TTC549 (cell line): Measurements from ENCODE around the gene FGF11.

Source experiments
- FAIRE-seq: peaks from 2 replicates; lab custom pipeline; 2012; peaks lifted over from hg19 to GRCh38; lab: Jason Lieb, UNC

The FGF11 gene

GRCh38 chr17:7408252-7408727 is 31.0 kb upstream of the FGF11 start:
- FAIRE-seq: no peak

GRCh38 chr17:7408863-7409262 is 30.4 kb upstream of the FGF11 start:
- no peak for FAIRE-seq

DNA sequence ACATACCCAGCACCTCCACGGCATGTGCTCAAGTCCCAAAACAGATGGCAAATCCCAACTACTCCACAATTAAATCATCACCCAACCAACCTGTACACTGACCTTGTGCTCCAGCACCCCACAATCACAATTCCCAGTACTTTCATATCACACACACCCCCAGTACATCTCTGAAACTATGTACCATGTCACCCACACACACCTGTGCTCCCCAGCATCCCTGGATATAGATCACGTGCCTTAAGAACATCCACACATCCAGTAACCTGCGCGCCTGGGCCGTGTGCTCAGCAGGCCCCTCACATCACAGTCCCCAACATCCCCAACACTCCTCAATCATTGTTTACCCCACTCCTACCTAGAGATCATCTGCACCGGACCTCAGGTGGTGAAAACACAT is 29.6 kb upstream of the FGF11 start:
- FAIRE-seq: no peak

DNA sequence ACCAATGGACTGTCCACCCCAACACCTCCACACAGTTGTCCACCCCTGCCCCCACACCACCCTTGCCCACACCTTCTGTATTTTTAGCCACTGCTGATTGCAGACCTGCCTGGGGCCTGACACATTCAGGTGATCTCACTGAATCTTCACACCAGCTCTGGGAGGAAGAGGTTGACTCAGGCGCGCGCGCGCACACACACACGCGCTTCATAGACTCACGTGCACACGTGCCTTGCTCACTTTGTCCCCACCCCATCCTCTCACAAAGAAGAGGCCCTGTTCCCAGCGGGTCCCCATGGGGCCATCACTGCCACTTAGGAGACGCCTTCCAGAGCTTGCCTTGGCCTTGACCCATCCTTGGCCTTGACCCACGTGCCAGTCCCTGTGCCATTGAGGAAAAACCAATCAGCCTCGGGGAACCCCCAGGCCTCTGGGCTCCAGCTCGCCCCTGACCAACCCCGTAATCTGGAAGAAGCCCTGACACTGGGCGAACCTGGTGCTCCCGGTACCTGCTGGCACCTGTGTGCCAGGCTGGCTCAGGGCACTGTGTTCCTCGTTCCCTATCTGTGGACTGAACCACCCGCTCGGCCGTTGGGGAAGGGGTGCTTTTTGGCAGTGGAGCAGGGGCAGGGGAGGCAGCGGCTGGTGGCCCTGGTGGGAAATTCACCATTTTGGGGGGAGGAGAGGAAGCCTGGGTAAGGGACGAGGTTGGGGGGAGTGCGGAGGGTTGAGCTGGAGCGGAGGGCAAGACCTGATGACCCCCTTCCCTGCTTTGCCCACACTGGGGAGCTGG is 28.5 kb upstream of the FGF11 start:
- no peak for FAIRE-seq

DNA sequence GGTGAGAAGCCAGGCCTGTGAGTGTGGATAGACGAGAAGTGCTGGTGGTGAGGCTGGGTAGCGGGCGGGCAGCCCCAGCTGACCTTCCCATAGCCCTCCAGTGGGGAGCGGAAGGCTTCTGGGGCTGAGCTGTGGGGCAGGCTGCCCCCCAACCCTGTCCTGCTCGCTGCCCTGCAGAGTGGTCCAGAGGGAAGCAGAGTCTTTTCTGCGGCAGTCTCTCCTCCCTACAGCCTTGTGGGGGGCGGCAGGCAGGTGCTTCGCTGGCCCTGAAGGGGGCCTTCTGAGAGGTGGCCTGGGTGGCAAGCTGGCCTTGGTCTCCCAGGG is 27.9 kb upstream of the FGF11 start:
- no peak for FAIRE-seq

GRCh38 chr17:7413346-7413985 is 25.8 kb upstream of the FGF11 start:
- FAIRE-seq: no peak

DNA sequence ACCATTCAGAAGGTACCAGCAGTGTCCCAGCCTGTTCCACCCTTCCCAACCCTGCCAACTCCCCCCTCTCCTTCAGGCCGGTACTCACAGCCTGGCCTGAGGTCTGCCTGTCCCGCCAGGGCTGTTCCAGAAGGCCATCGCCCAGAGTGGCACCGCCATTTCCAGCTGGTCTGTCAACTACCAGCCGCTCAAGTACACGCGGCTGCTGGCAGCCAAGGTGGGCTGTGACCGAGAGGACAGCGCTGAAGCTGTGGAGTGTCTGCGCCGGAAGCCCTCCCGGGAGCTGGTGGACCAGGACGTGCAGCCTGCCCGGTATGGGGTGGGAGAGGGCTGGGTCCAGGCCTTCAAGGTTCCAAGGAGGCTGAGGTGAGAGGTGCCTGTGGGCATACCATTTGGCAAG is 24.5 kb upstream of the FGF11 start:
- FAIRE-seq: no peak

- FAIRE-seq: no peak
Observed at GRCh38 chr17:7415784-7416183, 23.5 kb upstream of the FGF11 start.

- FAIRE-seq: no peak
Observed at GRCh38 chr17:7416323-7416722, 23.0 kb upstream of the FGF11 start.

DNA sequence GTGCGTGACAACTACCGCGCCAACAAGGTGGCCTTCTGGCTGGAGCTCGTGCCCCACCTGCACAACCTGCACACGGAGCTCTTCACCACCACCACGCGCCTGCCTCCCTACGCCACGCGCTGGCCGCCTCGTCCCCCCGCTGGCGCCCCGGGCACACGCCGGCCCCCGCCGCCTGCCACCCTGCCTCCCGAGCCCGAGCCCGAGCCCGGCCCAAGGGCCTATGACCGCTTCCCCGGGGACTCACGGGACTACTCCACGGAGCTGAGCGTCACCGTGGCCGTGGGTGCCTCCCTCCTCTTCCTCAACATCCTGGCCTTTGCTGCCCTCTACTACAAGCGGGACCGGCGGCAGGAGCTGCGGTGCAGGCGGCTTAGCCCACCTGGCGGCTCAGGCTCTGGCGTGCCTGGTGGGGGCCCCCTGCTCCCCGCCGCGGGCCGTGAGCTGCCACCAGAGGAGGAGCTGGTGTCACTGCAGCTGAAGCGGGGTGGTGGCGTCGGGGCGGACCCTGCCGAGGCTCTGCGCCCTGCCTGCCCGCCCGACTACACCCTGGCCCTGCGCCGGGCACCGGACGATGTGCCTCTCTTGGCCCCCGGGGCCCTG is 22.2 kb upstream of the FGF11 start:
- FAIRE-seq: no peak

DNA sequence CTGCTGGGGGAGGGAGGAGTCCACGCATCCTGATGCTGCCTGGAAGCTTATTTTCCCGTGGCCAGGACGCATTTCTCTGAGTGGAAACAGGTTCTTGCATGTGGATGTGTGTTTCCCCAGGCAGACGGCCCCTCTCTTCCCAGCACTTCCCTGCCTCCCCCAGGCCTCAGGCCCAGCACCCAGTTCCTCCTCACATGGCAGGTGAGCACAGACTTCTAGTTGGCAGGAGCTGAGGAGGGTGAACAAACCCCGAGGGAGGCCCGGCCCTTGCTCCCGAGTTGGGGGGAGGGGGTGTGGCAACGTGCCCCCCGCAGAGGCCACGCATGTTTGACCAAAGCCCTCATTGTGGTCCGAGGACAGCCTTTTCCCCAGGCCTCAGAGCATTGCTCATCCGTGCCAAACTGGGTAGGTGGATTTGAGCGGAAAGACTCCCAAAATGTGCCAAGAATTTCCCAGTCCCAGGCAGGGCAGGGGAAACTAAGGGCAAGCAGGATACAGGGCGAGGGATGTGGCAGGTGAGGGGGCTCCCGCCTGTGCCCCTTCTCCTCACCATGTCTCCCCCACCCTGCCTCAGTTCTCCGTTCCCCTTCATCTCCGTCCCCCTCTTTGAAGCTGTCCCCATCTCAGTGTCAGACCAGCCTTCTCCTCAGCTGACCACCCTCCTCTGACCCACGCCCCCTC is 20.7 kb upstream of the FGF11 start:
- no peak for FAIRE-seq

- no peak for FAIRE-seq
Observed at GRCh38 chr17:7419819-7420610, 19.3 kb upstream of the FGF11 start, which contains the start of gene SPEM1. SPEM1 (plus strand) TSS chr17:7420324; CDS start chr17:7420385, 61 bp downstream.

DNA sequence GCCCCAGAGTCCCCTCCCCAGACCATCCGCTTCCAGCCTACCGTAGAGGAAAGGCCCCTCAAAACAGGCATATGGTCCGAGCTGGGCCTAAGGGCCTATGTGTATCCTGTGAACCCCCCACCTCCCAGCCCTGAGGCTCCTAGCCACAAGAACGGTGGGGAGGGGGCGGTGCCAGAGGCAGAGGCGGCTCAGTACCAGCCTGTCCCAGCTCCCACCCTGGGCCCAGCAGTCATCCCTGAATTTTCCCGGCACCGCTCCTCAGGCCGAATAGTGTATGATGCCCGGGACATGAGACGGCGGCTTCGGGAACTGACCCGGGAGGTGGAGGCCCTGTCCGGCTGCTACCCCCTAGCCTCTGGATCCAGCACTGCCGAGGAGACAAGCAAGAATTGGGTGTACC is 18.1 kb upstream of the FGF11 start:
- no peak for FAIRE-seq

- no peak for FAIRE-seq
Observed at GRCh38 chr17:7423679-7424078, 15.6 kb upstream of the FGF11 start.

- FAIRE-seq: no peak
Observed at GRCh38 chr17:7425316-7425715, 14.0 kb upstream of the FGF11 start, which contains the start of gene SPEM2. SPEM2 (plus strand) TSS chr17:7425616; CDS start chr17:7425689, 73 bp downstream.

DNA sequence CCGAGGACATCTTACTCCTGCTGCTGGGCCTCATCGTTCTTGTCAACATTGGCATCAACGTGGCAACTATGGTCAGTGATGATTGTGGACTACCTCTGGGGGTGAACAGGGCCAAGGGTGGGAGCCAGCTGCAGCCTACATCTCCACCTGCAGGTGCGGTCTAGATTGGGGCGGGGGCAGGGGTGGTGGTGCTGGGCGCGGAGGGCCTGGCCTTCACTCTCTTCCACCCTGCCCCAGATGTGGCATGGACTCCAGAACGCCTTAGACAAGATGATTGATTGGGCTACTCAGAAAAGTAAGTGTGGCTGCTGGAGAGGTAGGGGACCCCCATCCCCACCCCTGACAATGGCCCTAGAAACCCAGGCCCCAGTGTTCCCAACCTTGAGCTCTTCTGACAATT is 13.6 kb upstream of the FGF11 start:
- FAIRE-seq: no peak

DNA sequence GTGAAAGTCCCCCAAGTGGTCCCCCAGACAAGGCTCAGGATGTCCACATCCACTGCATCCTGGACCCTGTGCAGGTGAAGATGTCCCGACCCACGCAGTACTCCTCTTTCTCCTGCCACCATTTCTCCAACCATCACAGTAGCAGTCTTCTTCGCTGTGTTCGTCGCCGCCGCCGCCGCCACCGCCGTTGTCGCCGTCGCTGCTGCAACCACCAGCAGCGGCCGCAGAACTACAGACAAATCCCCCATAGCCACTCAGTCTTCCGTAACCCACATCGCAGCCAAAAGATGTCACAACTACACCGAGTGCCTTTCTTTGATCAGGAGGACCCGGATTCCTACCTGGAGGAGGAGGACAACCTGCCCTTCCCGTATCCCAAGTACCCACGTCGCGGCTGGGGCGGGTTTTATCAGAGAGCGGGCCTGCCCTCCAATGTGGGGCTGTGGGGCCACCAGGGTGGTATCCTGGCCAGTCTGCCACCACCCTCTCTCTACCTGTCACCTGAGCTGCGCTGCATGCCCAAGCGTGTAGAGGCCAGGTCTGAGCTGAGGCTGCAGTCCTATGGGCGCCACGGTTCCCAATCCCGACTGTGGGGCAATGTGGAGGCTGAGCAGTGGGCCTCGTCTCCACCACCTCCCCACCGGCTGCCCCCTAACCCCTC is 13.0 kb upstream of the FGF11 start:
- FAIRE-seq: no peak

DNA sequence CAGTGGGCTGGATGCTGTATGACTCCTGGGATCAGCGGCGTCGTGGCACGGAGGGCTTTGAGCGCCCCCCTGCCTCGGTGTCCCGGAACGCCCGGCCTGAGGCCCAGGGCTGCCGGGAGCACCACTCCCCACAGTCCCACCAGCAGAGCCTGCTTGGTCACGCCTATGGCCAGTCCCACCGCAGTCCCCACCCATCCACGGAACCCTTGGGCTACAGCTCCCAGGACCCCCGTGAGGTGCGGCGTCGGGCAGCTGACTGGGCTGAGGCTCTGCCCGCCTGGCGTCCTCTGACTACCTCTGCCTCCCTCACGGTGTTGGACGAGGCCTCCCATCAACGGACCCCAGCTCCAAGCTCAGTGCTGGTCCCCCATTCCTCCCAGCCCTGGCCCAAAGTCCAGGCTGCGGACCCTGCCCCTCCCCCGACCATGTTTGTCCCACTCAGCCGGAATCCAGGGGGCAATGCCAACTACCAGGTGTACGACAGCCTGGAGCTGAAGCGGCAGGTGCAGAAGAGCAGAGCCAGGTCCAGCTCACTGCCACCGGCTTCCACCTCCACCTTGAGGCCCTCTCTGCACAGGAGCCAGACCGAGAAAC is 12.3 kb upstream of the FGF11 start:
- FAIRE-seq: no peak

DNA sequence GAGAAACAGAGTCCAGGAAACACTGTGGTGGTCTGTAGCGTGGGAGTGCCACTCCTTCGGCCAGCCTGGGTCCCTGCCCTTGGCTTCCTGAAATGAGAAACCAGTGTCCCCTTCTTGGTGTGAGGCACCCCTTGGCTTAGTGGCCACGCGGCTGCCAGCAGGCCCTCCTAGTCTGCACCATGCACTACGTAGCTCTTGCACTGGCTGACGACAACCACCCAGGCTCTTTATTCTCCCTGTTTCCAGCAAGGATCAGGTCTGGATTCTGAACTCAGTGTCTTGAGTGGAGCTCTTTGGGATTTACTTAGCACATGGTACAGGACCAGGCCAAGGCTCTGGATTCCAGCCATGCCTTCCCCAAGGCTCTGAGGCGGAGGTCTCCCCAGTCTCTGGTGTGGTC is 11.8 kb upstream of the FGF11 start:
- FAIRE-seq: no peak

GRCh38 chr17:7428557-7428956 is 10.8 kb upstream of the FGF11 start, which contains the start of gene SPEM3:
SPEM3 (plus strand) TSS chr17:7428857; CDS start chr17:7428903, 46 bp downstream.
- FAIRE-seq: no peak

GRCh38 chr17:7429722-7430121 is 9.6 kb upstream of the FGF11 start:
- FAIRE-seq: no peak
